ENCODE results near the gene CYP24A1.

The CYP24A1 gene

GRCh38 chr20:54174457-54175175 lies 830 bp upstream of the CYP24A1 start:
- Histone ChIP-seq H3K4me1 (ENCODE audit: control insufficient read depth, insufficient read depth, low read length) (peaks cover 20% of the 10 kb centered on the region), H3K27ac (ENCODE audit: insufficient read depth, low read depth, low read length, poor library complexity, severe bottlenecking) (no peak overlapping the region), H3K4me3 (ENCODE audit: insufficient read depth, low read depth, low read length) (peak overlapping the region; percentile 29), H3K9me3 (ENCODE audit: control insufficient read depth, low read length) (no peaks in the 10 kb centered on the region), H3K36me3 (ENCODE audit: control insufficient read depth, insufficient read depth, low read length) (no peaks in the 10 kb centered on the region), H3K27me3 (ENCODE audit: control insufficient read depth, insufficient read depth, low read length, poor library complexity, severe bottlenecking) (peaks cover 73% of the 10 kb centered on the region)
- WGBS, 2 experiments, result 3 to 8% methylated on average over 12 to 18 of the region's 18 CpGs

GRCh38 chr20:54172856-54173652 lies 732 bp downstream of the CYP24A1 start:
- Histone ChIP-seq H3K4me1 (ENCODE audit: control insufficient read depth, insufficient read depth, low read length) (peaks cover 20% of the 10 kb centered on the region), H3K27ac (ENCODE audit: insufficient read depth, low read depth, low read length, poor library complexity, severe bottlenecking) (no peak overlapping the region), H3K27me3 (ENCODE audit: control insufficient read depth, insufficient read depth, low read length, poor library complexity, severe bottlenecking) (peaks cover 85% of the 10 kb centered on the region), H3K36me3 (ENCODE audit: control insufficient read depth, insufficient read depth, low read length) (no peaks in the 10 kb centered on the region), H3K4me3 (ENCODE audit: insufficient read depth, low read depth, low read length) (peak overlapping the region; percentile 29), H3K9me3 (ENCODE audit: control insufficient read depth, low read length) (no peaks in the 10 kb centered on the region)
- 2% methylated on average over 66 of the region's 66 CpGs for WGBS, 2 experiments

GRCh38 chr20:54172532-54172855 lies 1.3 kb downstream of the CYP24A1 start:
- Histone ChIP-seq H3K27ac (ENCODE audit: insufficient read depth, low read depth, low read length, poor library complexity, severe bottlenecking) (no peak overlapping the region), H3K4me1 (ENCODE audit: control insufficient read depth, insufficient read depth, low read length) (peaks cover 20% of the 10 kb centered on the region), H3K4me3 (ENCODE audit: insufficient read depth, low read depth, low read length) (peak overlapping the region; percentile 29), H3K36me3 (ENCODE audit: control insufficient read depth, insufficient read depth, low read length) (no peaks in the 10 kb centered on the region), H3K27me3 (ENCODE audit: control insufficient read depth, insufficient read depth, low read length, poor library complexity, severe bottlenecking) (peaks cover 89% of the 10 kb centered on the region), H3K9me3 (ENCODE audit: control insufficient read depth, low read length) (no peaks in the 10 kb centered on the region)
- 25 to 26% methylated on average over 12 of the region's 12 CpGs for WGBS, 2 experiments

- H3K4me3 ChIP-seq (ENCODE audit: insufficient read depth, low read depth, low read length), result no peak overlapping the region
- H3K36me3 ChIP-seq (ENCODE audit: control insufficient read depth, insufficient read depth, low read length), result no peaks in the 10 kb centered on the region
- peaks cover 20% of the 10 kb centered on the region for H3K4me1 ChIP-seq (ENCODE audit: control insufficient read depth, insufficient read depth, low read length)
- H3K27me3 ChIP-seq (ENCODE audit: control insufficient read depth, insufficient read depth, low read length, poor library complexity, severe bottlenecking), result peaks cover 79% of the 10 kb centered on the region
- H3K9me3 ChIP-seq (ENCODE audit: control insufficient read depth, low read length), result no peaks in the 10 kb centered on the region
- WGBS, 2 experiments, result 90 to 94% methylated on average over 3 of the region's 3 CpGs
- no peak overlapping the region for H3K27ac ChIP-seq (ENCODE audit: insufficient read depth, low read depth, low read length, poor library complexity, severe bottlenecking)
Measured at GRCh38 chr20:54170963-54171362, 2.8 kb downstream of the CYP24A1 start.

- Histone ChIP-seq H3K36me3 (ENCODE audit: control insufficient read depth, insufficient read depth, low read length) (no peaks in the 10 kb centered on the region), H3K4me1 (ENCODE audit: control insufficient read depth, insufficient read depth, low read length) (peaks cover 20% of the 10 kb centered on the region), H3K27me3 (ENCODE audit: control insufficient read depth, insufficient read depth, low read length, poor library complexity, severe bottlenecking) (peaks cover 70% of the 10 kb centered on the region), H3K9me3 (ENCODE audit: control insufficient read depth, low read length) (no peaks in the 10 kb centered on the region), H3K4me3 (ENCODE audit: insufficient read depth, low read depth, low read length) (no peak overlapping the region), H3K27ac (ENCODE audit: insufficient read depth, low read depth, low read length, poor library complexity, severe bottlenecking) (no peak overlapping the region)
- 80 to 83% methylated on average over 4 of the region's 4 CpGs for WGBS, 2 experiments
Measured at GRCh38 chr20:54170026-54170471, 3.7 kb downstream of the CYP24A1 start.

- H3K27me3 ChIP-seq (ENCODE audit: control insufficient read depth, insufficient read depth, low read length, poor library complexity, severe bottlenecking), result peaks cover 62% of the 10 kb centered on the region
- H3K4me1 ChIP-seq (ENCODE audit: control insufficient read depth, insufficient read depth, low read length), result peaks cover 13% of the 10 kb centered on the region
- H3K27ac ChIP-seq (ENCODE audit: insufficient read depth, low read depth, low read length, poor library complexity, severe bottlenecking), result no peak overlapping the region
- H3K9me3 ChIP-seq (ENCODE audit: control insufficient read depth, low read length), result no peaks in the 10 kb centered on the region
- no peak overlapping the region for H3K4me3 ChIP-seq (ENCODE audit: insufficient read depth, low read depth, low read length)
- WGBS, 2 experiments, result 86 to 88% methylated on average over 14 of the region's 14 CpGs
- H3K36me3 ChIP-seq (ENCODE audit: control insufficient read depth, insufficient read depth, low read length), result no peaks in the 10 kb centered on the region
Measured at GRCh38 chr20:54168961-54169862, 4.6 kb downstream of the CYP24A1 start.

- H3K27me3 ChIP-seq (ENCODE audit: control insufficient read depth, insufficient read depth, low read length, poor library complexity, severe bottlenecking), result peaks cover 52% of the 10 kb centered on the region
- no peaks in the 10 kb centered on the region for H3K9me3 ChIP-seq (ENCODE audit: control insufficient read depth, low read length)
- 80 to 82% methylated on average over 11 of the region's 11 CpGs for WGBS, 2 experiments
Measured at GRCh38 chr20:54167909-54168872, 5.6 kb downstream of the CYP24A1 start.

GRCh38 chr20:54166987-54167662 lies 6.7 kb downstream of the CYP24A1 start:
- 82 to 88% methylated on average over 7 of the region's 7 CpGs for WGBS, 2 experiments

More at GRCh38 chr20:54167909-54168872, 5.6 kb downstream of the CYP24A1 start:
- Histone ChIP-seq H3K4me3 (ENCODE audit: insufficient read depth, low read depth, low read length) (no peak overlapping the region), H3K27ac (ENCODE audit: insufficient read depth, low read depth, low read length, poor library complexity, severe bottlenecking) (no peak overlapping the region), H3K4me1 (ENCODE audit: control insufficient read depth, insufficient read depth, low read length) (peaks cover 5% of the 10 kb centered on the region), H3K36me3 (ENCODE audit: control insufficient read depth, insufficient read depth, low read length) (no peaks in the 10 kb centered on the region)

GRCh38 chr20:54165803-54166202 lies 8.0 kb downstream of the CYP24A1 start:
- Histone ChIP-seq H3K4me1 (ENCODE audit: control insufficient read depth, insufficient read depth, low read length) (no peaks in the 10 kb centered on the region), H3K27me3 (ENCODE audit: control insufficient read depth, insufficient read depth, low read length, poor library complexity, severe bottlenecking) (peaks cover 28% of the 10 kb centered on the region), H3K27ac (ENCODE audit: insufficient read depth, low read depth, low read length, poor library complexity, severe bottlenecking) (no peak overlapping the region), H3K36me3 (ENCODE audit: control insufficient read depth, insufficient read depth, low read length) (no peaks in the 10 kb centered on the region), H3K9me3 (ENCODE audit: control insufficient read depth, low read length) (no peaks in the 10 kb centered on the region), H3K4me3 (ENCODE audit: insufficient read depth, low read depth, low read length) (no peak overlapping the region)
- WGBS, 2 experiments, result 90% methylated on average over 2 of the region's 2 CpGs

More at GRCh38 chr20:54166987-54167662, 6.7 kb downstream of the CYP24A1 start:
- peaks cover 41% of the 10 kb centered on the region for H3K27me3 ChIP-seq (ENCODE audit: control insufficient read depth, insufficient read depth, low read length, poor library complexity, severe bottlenecking)
- no peak overlapping the region for H3K27ac ChIP-seq (ENCODE audit: insufficient read depth, low read depth, low read length, poor library complexity, severe bottlenecking)
- H3K4me3 ChIP-seq (ENCODE audit: insufficient read depth, low read depth, low read length), result no peak overlapping the region
- no peaks in the 10 kb centered on the region for H3K4me1 ChIP-seq (ENCODE audit: control insufficient read depth, insufficient read depth, low read length)
- no peaks in the 10 kb centered on the region for H3K36me3 ChIP-seq (ENCODE audit: control insufficient read depth, insufficient read depth, low read length)
- H3K9me3 ChIP-seq (ENCODE audit: control insufficient read depth, low read length), result no peaks in the 10 kb centered on the region
